A549 (cell line): ENCODE results near the gene CIAPIN1. TPM values are rescaled to one million over a fixed set of nuclear protein-coding genes. Genes with fewer than 3 reads are reported as not detected.
A peak's percentile ranks its signal among the peaks of the same experiment; 100 is the strongest.

Experiments
- ATAC-seq, 2 experiments: fragments of 200-7000 bp in 1 of 2; fragments of >200 bp in 1 of 2; cut with Nextera tagmentation in 1 of 2; cut with Tn5 transposase in 1 of 2; 3 replicates each; pipeline versions ENCODE4 v1.8.0 to v1.9.1; 2018 to 2020; ENCODE audit warnings: mild to moderate bottlenecking in 1 of 2, moderate library complexity in 1 of 2
- CTCF ChIA-PET: fragments of 300-600 bp; sonication (Branson Sonifier 250); formaldehyde crosslinking; extraction: SDS; loops from one replicate; lab custom pipeline; 2021; ENCODE audit warnings: antibody characterized with exemption, inconsistent platforms; lab: Yijun Ruan, JAX
- POLR2A ChIA-PET: fragments of 350-600 bp; formaldehyde crosslinking; extraction: SDS; loops from one replicate; lab custom pipeline; 2021; ENCODE audit warnings: antibody characterized with exemption, inconsistent platforms; lab: Yijun Ruan, JAX
- DNase-seq, 2 experiments: peaks; one replicate each; pipeline versions ENCODE4 v3.0.0 to v3.0.0-alpha.2; 2011 to 2016; ENCODE audit warnings: low read depth in 1 of 2, low spot score in 1 of 2
- FAIRE-seq: peaks from 2 replicates; lab custom pipeline; 2011; peaks lifted over from hg19 to GRCh38; lab: Jason Lieb, UNC
- H3K27ac ChIP-seq, 2 experiments: fragments of >200 bp; sonication (Bioruptor Twin); formaldehyde crosslinking; 3 replicates each; pipeline ENCODE4 v1.5.1; 2016 to 2017
- H3K4me1 ChIP-seq: fragments of >200 bp; sonication (Bioruptor Twin); formaldehyde crosslinking; 3 replicates; pipeline ENCODE4 v1.6.1; 2016
- H3K4me2 ChIP-seq: fragments of >200 bp; sonication (Bioruptor Twin); formaldehyde crosslinking; 3 replicates; pipeline ENCODE4 v1.6.1; 2016
- H3K4me3 ChIP-seq: fragments of >200 bp; sonication (Bioruptor Twin); formaldehyde crosslinking; 3 replicates; pipeline ENCODE4 v1.5.1; 2016
- H3K9me3 ChIP-seq: fragments of >200 bp; sonication (Bioruptor Twin); formaldehyde crosslinking; 3 replicates; pipeline ENCODE4 v1.6.1; 2016
- ATOH8 ChIP-seq: fragments of 250-450 bp; sonication (Bioruptor Pico); IDR thresholded peaks from 2 replicates; pipeline ENCODE4 v1.5.0; 2020; ENCODE audit warnings: low read depth, mild to moderate bottlenecking, moderate library complexity
- CBX8 ChIP-seq: fragments of 200-600 bp; sonication (generic); IDR thresholded peaks from 2 replicates; pipeline ENCODE4 v1.6.1; 2016
- CHD2 ChIP-seq: fragments of 150-350 bp; IDR thresholded peaks from 2 replicates; pipeline ENCODE4 v1.6.1; 2014; ENCODE audit warnings: low read length; ENCODE audit not compliant: partially characterized antibody
- E2F6 ChIP-seq: IDR thresholded peaks from 2 replicates; pipeline ENCODE4 v1.6.1; 2012; ENCODE audit warnings: low read depth, borderline replicate concordance
- ELK1 ChIP-seq: fragments of 150-350 bp; IDR thresholded peaks from 2 replicates; pipeline ENCODE4 v1.6.1; 2014; ENCODE audit warnings: low read depth, mild to moderate bottlenecking, low read length
- FOSL2 ChIP-seq, 2 experiments: fragments of 450-650 bp in 1 of 2; fragments of >200 bp in 1 of 2; sonication (Bioruptor Twin) in 1 of 2; formaldehyde crosslinking; IDR thresholded peaks; 2 replicates each; pipeline versions ENCODE4 v1.5.0 to v1.6.1; 2016 to 2020; ENCODE audit warnings: mild to moderate bottlenecking in 1 of 2, moderate library complexity in 1 of 2
- HEYL ChIP-seq: fragments of 250-450 bp; sonication (Bioruptor Pico); IDR thresholded peaks from 2 replicates; pipeline ENCODE4 v1.8.0; 2021; ENCODE audit warnings: mild to moderate bottlenecking, moderate library complexity
- KDM5A ChIP-seq: fragments of 200-600 bp; sonication (generic); IDR thresholded peaks from 2 replicates; pipeline ENCODE4 v1.6.1; 2016; ENCODE audit warnings: antibody characterized with exemption, mild to moderate bottlenecking
- MAFK ChIP-seq: fragments of 450-650 bp; IDR thresholded peaks from 2 replicates; pipeline ENCODE4 v1.6.1; 2014; ENCODE audit not compliant: partially characterized antibody
- MAX ChIP-seq: IDR thresholded peaks from 2 replicates; pipeline ENCODE4 v1.6.1; 2012
- NR3C1 ChIP-seq: fragments of >200 bp; sonication (Bioruptor Twin); formaldehyde crosslinking; IDR thresholded peaks from 3 replicates; pipeline ENCODE4 v1.6.1; 2017
- PHF8 ChIP-seq: fragments of 200-600 bp; sonication (generic); IDR thresholded peaks from 2 replicates; pipeline ENCODE4 v1.6.1; 2016; ENCODE audit warnings: low read depth, mild to moderate bottlenecking, antibody characterized with exemption, moderate library complexity, borderline replicate concordance
- POLR2AphosphoS2 ChIP-seq: conservative IDR thresholded peaks from 2 replicates; pipeline ENCODE4 v1.6.1; 2012; ENCODE audit warnings: low read length, improper control_type of control experiment, inconsistent platforms
- RCOR1 ChIP-seq: fragments of 150-350 bp; IDR thresholded peaks from 2 replicates; pipeline ENCODE4 v1.6.1; 2014; ENCODE audit warnings: antibody characterized with exemption, low read length, low read depth
- SREBF2 ChIP-seq: fragments of 450-650 bp; IDR thresholded peaks from 2 replicates; pipeline ENCODE4 v1.6.1; 2014; ENCODE audit warnings: mild to moderate bottlenecking, moderate library complexity
- WGBS: methylation state at CpG from one replicate; pipeline ENCODE4 v1.1.6; 2017; ENCODE audit errors: missing lambda C conversion rate; 5-methylcytosine and 5-hydroxymethylcytosine counted together
- polyA plus RNA-seq, 4 experiments: library from polyadenylated mRNA; depleted of rRNA in 3 of 4; stranded (reverse); fragments of >200 nt; fragmentation: RNase III in 1 of 4; extraction: RNeasy Plus Mini Kit Qiagen cat#74134 plus additional on column Dnase treatment in 1 of 4; gene quantifications; 2 replicates in 3 of 4; 3 replicates in 1 of 4; pipeline ENCODE4 v1.2.3, GENCODE V29; 2011 to 2017

The CIAPIN1 gene
- polyA plus RNA-seq, 2 of the 4 experiments (the other 2 are of a cell fraction), result 71.5 to 101 TPM

- TF ChIP-seq PHF8 (no peak), MAFK (no peak), FOSL2 (IDR thresholded peaks at IDR 0.05) (no peak), FOSL2 (CRISPR knock-in tag; IDR thresholded peaks at IDR 0.05) (no peak), KDM5A (no peak), POLR2AphosphoS2 (no peak), RCOR1 (no peak)
These were observed 39.4 kb downstream of the CIAPIN1 start (continued) for GRCh38 chr16:57407521-57408353.

- Histone ChIP-seq H3K4me1 (no peaks in the 10 kb centered on the region), H3K27ac (no peak overlapping the region), H3K9me3 (no peaks in the 10 kb centered on the region), H3K4me2 (no peak overlapping the region), H3K4me3 (no peak overlapping the region)
- ChIA-PET CTCF (interaction anchor here (1.1 to 3.8 kb wide), 3 partner anchors 11 to 314 kb away, joined by 3 to 47 read pairs (median 4); partner anchors contain the start of gene CPNE2), POLR2A (no interaction called here)
- FAIRE-seq (no peak), DNase-seq (no peak), ATAC-seq (no peak)
- TF ChIP-seq ELK1, result no peak
- TF ChIP-seq CHD2, result no peak
- TF ChIP-seq FOSL2 (IDR thresholded peaks at IDR 0.05), result no peak
- TF ChIP-seq FOSL2 (CRISPR knock-in tag; IDR thresholded peaks at IDR 0.05), result no peak
- TF ChIP-seq CBX8, result no peak
- no peak for TF ChIP-seq ATOH8 (CRISPR knock-in tag)
- no peak for TF ChIP-seq NR3C1
- no peak for TF ChIP-seq E2F6
- no peak for TF ChIP-seq HEYL
- TF ChIP-seq MAX, result no peak
- 74% methylated on average over 2 of the region's 2 CpGs for WGBS
These were observed 40.3 kb downstream of the CIAPIN1 start for GRCh38 chr16:57406881-57407280.

GRCh38 chr16:57405097-57405496, 42.1 kb downstream of the CIAPIN1 start:
- DNase-seq, result no peak
- no peak overlapping the region for H3K27ac ChIP-seq
- ChIA-PET CTCF (interaction anchor here (0.9 to 3.8 kb wide), 6 partner anchors 8 to 121 kb away, joined by 3 to 47 read pairs (median 9); no protein-coding TSS in a partner anchor), POLR2A (no interaction called here)
- H3K4me1 ChIP-seq, result no peaks in the 10 kb centered on the region
- H3K4me3 ChIP-seq, result no peak overlapping the region
- H3K9me3 ChIP-seq, result no peaks in the 10 kb centered on the region
- 51% methylated on average over 3 of the region's 3 CpGs for WGBS
- peak in 1 of 2 experiments; percentile 19; a peak in 2 of 6 replicates for ATAC-seq
- no peak for FAIRE-seq
- TF ChIP-seq SREBF2, result no peak
- H3K4me2 ChIP-seq, result no peak overlapping the region
